NCI-H128 (cell line): ENCODE data around the gene TAOK3.
"Not testable (repeated sequence)": the region's sequence is repeated elsewhere in the genome, so short reads cannot be mapped to it uniquely, and the experiment has no call there.

Source experiments
- DNase-seq: peaks from one replicate; lab custom pipeline; 2025; ENCODE audit not compliant: unreplicated experiment; lab: John Stamatoyannopoulos, UW

TAOK3 gene

GRCh38 chr12:118372541-118373495 lies at the start of gene TAOK3:
TSS of gene TAOK3 (minus strand) at chr12:118372907. CDS start at chr12:118255567, 117,340 bp downstream.
- DNase-seq: peak; percentile 92

DNA sequence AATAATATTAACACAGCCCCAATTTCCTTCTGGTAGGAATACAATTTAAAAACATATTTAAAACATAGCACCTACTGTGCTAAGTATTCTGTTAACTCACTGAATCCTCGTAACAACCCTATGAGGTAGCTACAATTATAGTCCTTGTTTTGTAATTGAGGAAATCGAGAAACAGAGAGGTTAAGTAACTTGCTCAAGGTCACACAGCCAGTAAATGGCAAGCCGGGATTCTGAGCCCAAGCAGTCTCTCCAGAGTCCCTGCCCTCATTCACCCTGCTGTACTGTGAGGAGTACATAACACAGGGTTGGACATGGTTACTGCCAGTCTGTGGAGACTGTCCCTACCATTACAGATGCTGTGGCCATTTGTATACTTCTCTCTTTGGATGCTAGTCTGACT lies 48.0 kb upstream of the TAOK3 start:
- DNase-seq: no peak

DNA sequence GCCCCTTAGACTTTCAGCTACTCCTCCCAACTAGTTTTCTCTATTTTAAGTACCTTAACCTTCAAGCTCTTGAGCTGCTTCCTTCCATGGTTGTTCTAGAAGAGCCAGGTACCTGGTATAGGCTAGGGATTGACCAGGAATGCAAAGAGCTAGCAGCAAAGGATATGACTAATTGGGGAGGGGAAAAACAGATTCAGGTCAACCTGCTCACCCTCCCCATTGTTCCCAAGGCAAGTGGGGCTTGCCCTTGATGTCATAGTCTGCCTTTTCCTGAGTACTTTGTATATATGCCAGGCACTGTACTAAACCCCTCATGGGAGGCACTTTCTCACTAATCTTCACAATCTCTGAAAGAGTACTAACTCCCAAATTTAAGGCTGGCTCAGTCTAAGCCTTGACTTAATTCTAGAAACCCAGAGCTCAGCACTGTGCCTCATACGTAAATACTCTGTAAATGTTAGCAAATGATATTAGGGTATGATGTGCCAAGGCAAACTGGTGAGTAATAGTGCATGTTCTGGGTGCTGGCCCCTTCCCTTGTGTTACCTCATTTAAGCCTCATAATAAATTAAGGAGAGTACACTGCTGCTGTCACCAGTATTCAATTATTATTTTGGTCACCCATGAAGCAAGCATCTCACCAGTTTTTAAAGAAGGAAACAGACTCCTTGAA lies 45.8 kb upstream of the TAOK3 start:
- DNase-seq: no peak

DNA sequence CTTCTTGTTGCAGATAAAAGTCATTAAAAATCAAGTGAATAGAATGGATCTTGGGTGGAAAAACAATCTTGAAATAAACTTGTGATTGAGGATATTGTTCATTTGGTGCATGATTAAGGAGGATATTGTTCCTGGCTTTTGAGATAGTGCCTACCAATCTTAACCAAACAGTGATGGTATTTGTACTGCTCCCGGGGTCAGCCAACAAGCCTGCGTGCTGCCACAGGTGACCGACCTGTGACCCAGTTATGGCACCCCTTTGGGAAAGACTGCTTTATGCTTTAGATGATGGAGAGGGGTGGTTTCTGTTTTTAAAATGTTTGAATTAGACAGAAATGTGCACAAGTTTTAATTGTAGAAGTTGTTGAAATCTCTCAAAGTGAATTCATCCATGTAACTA lies 45.2 kb upstream of the TAOK3 start:
- DNase-seq: no peak

DNA sequence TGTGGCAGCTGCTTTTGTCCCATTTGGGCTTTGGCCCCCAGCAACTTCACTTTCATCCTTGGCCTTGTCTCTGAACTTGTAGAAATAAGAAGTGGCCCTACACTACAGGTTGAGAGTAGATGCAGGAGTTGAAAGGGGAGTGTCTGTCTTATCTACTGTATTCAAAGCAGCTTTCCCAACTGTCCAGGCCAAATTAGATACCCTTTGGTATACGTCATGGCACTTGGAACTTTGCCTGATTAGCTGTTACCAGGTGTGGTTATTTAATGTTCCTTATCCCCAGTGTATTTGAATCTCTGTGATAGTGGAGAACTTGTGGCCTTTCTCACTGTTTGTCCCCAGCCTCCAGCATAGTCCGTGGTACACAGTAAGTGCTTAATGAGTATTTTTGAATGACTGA lies 37.1 kb upstream of the TAOK3 start:
- no peak for DNase-seq

GRCh38 chr12:118408241-118408640 lies 35.5 kb upstream of the TAOK3 start:
- DNase-seq: not testable (repeated sequence)

GRCh38 chr12:118404876-118405521 lies 32.3 kb upstream of the TAOK3 start:
- DNase-seq: peak; percentile 25

- no peak for DNase-seq
Observed at GRCh38 chr12:118402251-118402650, 29.5 kb upstream of the TAOK3 start.

- DNase-seq: no peak
Observed at GRCh38 chr12:118398940-118399339, 26.2 kb upstream of the TAOK3 start.

DNA sequence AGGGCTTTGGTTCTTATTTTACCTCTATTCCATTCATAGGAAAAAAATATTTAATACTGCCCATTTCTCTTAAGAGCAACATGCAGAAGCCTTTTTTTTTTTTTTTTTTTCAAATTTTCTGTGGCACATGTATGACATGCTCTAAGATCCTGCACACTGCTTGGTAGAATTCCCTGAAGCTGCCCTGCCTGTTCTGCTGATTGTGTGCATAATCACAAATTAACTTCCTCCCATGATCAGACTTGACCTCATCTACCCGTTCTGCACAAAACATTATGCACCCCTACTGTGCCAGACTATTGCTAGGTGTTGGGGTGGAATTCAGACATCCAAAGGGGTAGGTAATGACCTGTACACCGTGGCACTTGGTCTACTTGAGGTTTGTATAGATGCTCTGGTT lies 25.8 kb upstream of the TAOK3 start:
- no peak for DNase-seq

DNA sequence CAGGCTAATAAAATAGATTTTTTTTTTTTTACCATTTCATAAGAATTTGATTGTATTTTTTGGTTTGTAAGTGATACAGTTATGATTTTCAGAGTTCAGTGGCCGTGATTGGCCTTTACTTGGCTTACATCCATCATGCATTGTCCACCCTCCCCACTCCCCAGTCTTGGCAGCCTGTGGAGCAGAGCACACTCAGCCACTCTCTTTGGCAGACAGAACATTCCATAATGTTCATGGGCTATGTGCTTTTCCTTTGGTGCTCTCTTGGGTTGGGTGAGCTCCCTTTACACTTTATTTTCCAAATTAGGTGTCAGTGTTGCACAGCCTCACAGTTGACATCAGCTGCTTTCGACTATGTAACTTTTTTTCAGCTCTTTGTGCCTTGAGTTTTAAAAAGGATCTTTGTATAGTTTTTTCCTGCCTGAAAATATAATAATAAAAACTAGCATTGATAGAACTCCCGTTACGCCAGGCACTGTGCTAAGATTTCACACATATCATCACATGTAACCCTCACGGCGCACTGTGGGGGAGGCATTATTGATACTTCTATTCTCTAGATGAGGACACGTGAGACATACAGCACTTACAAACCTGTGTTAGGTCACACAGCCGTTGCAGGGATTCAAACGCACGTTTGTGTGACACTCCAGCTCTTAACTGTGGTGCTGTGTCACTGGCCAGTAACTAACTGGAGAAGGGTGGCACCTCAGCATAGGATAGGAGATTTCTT lies 25.2 kb upstream of the TAOK3 start:
- no peak for DNase-seq

DNA sequence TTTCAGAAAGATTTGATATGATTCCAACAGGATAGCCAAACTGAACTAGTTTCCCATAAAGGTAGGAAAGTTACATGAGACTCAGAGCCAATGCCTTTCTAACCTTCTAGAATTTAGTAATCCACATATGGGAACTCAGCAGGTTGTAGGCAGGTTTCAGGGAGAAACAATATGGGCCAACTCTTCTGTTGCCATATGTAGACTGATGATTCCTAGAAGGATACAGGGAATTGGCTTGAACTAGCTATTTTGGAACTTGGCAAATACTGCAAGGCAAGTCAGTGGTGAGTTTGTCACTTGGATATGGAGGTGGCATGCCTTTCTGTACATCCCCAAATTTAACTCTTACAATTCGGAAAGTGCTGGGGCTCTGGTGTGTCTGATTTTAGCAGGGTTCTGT lies 19.1 kb upstream of the TAOK3 start:
- no peak for DNase-seq

DNA sequence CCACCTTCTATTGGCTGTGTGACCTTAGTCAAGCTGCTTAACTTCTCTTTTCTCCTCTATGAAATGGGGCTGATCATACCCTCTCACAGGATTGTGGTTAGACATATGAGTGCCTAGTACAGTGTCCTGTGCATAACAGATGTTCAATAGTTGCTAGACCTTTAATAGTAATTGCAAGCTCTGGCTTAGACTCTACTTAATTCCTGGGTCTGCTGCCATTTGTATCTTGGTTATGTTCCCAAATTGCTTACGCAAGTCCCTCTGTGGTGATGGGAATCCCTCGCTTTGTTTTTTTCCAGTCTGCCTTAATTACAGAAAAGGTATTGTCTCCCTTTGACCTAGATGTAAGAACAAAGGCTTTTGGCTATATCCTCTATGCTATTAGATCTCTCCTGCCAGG lies 18.7 kb upstream of the TAOK3 start:
- DNase-seq: no peak

- DNase-seq: peak; percentile 60
Observed at GRCh38 chr12:118377884-118378470, 5.3 kb upstream of the TAOK3 start.

GRCh38 chr12:118377021-118377883 lies 4.5 kb upstream of the TAOK3 start:
- DNase-seq: no peak

GRCh38 chr12:118376089-118377020 lies 3.6 kb upstream of the TAOK3 start, which contains the start of gene SUDS3:
TSS of gene SUDS3 (plus strand) at chr12:118376555. CDS start at chr12:118376692, 137 bp downstream.
- DNase-seq: peak; percentile 88

DNA sequence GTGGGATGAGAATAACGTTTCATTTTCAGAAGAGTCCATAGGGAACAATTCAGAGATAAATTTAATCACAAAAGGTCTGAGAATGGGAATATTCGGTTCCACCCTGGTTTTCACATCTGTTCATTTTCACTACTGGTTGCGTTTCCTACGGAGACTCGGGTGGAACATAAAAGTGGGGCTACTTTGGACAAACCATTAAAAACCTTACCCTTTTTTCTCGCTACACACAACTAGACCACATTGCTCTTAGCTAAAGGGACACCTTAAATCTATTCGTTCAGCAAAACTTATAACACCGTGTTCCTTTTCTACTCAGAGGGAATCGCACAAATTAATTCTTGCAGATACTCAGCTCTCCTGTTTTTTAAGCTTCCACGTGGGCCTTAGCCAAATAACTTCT lies 2.6 kb upstream of the TAOK3 start:
- no peak for DNase-seq

DNA sequence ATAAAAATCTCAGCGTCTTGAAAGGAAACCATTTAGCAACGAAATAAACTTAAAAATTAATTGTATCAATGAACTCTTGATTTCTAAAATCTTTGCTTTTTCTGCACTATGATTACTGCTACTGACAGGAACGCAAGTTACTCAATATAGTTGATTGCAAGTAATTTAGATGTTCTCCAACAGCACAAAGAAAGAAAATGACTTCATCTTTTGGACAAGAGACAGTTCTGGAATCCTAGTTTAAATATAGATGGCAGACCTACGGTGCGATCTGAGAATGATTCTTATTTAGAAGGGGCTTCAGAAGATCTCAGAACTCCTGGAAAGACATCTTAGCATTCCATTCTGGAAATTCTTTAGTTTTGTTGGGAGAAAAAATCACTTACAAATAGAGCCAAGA lies 2.2 kb upstream of the TAOK3 start:
- DNase-seq: no peak
